HCT116 (cell line): ENCODE results near the gene CDK13. TPM values are rescaled to one million over a fixed set of nuclear protein-coding genes. Genes with fewer than 3 reads are reported as not detected.

Experiments
- ATAC-seq: fragments of 200-7000 bp; cut with Tn5 transposase; 2 replicates; pipeline ENCODE4 v1.9.1; 2020; ENCODE audit warnings: mild to moderate bottlenecking, moderate library complexity
- BruUV-seq: library from RNA; stranded (reverse); fragments of 400-500 nt; replicated peaks from 2 replicates; lab custom pipeline; 2021; lab: Mats Ljungman, UMichigan
- CTCF ChIA-PET: fragments of 300-600 bp; sonication (Branson Sonifier 250); formaldehyde crosslinking; loops from one replicate; lab custom pipeline; 2021; ENCODE audit warnings: antibody characterized with exemption; lab: Charles Lee
- POLR2A ChIA-PET: fragments of 300-600, 350-600 bp; sonication (Branson Sonifier 250); formaldehyde crosslinking; loops from one replicate; lab custom pipeline; 2021; ENCODE audit warnings: antibody characterized with exemption; lab: Charles Lee
- RAD21 ChIA-PET, 2 experiments: fragments of 300-600 bp; sonication (Branson Sonifier 250); formaldehyde crosslinking; loops; one replicate each; lab custom pipeline; 2023; ENCODE audit warnings: low total read pairs in 2 of 2; ENCODE audit not compliant: uncharacterized antibody in 2 of 2, unreplicated experiment in 2 of 2, low non-redundant PET in 1 of 2; lab: Charles Lee
- DNase-seq: peaks from one replicate; pipeline ENCODE4 v3.0.0-alpha.2; 2010; ENCODE audit warnings: low read depth, low spot score
- H2AFZ ChIP-seq: fragments of 200-600 bp; shearing (Covaris generic), sonication (generic); 2 replicates; pipeline ENCODE4 v1.6.1; 2017; ENCODE audit warnings: low read depth, mixed run types, mixed read lengths, antibody characterized with exemption, low read length; ENCODE audit not compliant: poor library complexity, severe bottlenecking
- H3K27ac ChIP-seq: 2 replicates; pipeline ENCODE4 v1.5.1; 2012; ENCODE audit warnings: low read depth, low read length
- H3K27me3 ChIP-seq: fragments of 200-600 bp; sonication (generic); 2 replicates; pipeline ENCODE4 v1.6.1; 2016; ENCODE audit warnings: mixed run types, low read length, mixed read lengths; ENCODE audit not compliant: insufficient read depth
- H3K36me3 ChIP-seq, 2 experiments: fragments of 200-500 bp in 1 of 2; fragments of 200-600 bp in 1 of 2; sonication (Bioruptor generic) in 1 of 2; sonication (generic) in 1 of 2; 2 replicates each; pipeline versions ENCODE4 v1.5.1 to v1.6.1; 2014 to 2016; ENCODE audit warnings: low read length in 2 of 2, inconsistent platforms in 1 of 2, mixed read lengths in 1 of 2, mixed run types in 1 of 2; ENCODE audit not compliant: insufficient read depth in 2 of 2, control insufficient read depth in 1 of 2
- H3K4me1 ChIP-seq, 2 experiments: fragments of 200-600 bp in 1 of 2; sonication (generic) in 1 of 2; 2 replicates each; pipeline versions ENCODE4 v1.5.1 to v1.6.1; 2012 to 2017; ENCODE audit warnings: low read length in 2 of 2, inconsistent platforms in 1 of 2, mild to moderate bottlenecking in 1 of 2, mixed read lengths in 1 of 2, mixed run types in 1 of 2, moderate library complexity in 1 of 2; ENCODE audit not compliant: insufficient read depth in 2 of 2, control insufficient read depth in 1 of 2
- H3K4me2 ChIP-seq: fragments of 200-600 bp; sonication (generic); 2 replicates; pipeline ENCODE4 v1.6.1; 2017; ENCODE audit warnings: mixed run types, low read length, mixed read lengths
- H3K4me3 ChIP-seq, 2 experiments: fragments of 200-600 bp in 1 of 2; sonication (generic) in 1 of 2; replicated peaks in 1 of 2; 2 replicates each; pipeline ENCODE4 v1.5.1; 2011 to 2016; ENCODE audit warnings: low read length in 2 of 2, control low read depth in 1 of 2, low read depth in 1 of 2, mild to moderate bottlenecking in 1 of 2, mixed read lengths in 1 of 2, mixed run types in 1 of 2
- H3K79me2 ChIP-seq: fragments of 200-600 bp; sonication (generic); 2 replicates; pipeline ENCODE4 v1.6.1; 2017; ENCODE audit warnings: mild to moderate bottlenecking, mixed run types, low read length, moderate library complexity, mixed read lengths; ENCODE audit not compliant: insufficient read depth
- H3K9ac ChIP-seq: fragments of 200-600 bp; sonication (generic); 2 replicates; pipeline ENCODE4 v1.6.1; 2016; ENCODE audit warnings: low read length, mixed read lengths
- H3K9me2 ChIP-seq: fragments of 200-600 bp; sonication (generic), shearing (Covaris generic); 2 replicates; pipeline ENCODE4 v1.6.1; 2017; ENCODE audit warnings: mixed run types, mild to moderate bottlenecking, moderate library complexity; ENCODE audit not compliant: insufficient read depth
- H3K9me3 ChIP-seq, 2 experiments: fragments of 200-500 bp in 1 of 2; fragments of 200-600 bp in 1 of 2; sonication (Bioruptor generic) in 1 of 2; sonication (generic) in 1 of 2; 2 replicates each; pipeline ENCODE4 v1.6.1; 2014 to 2017; ENCODE audit warnings: low read length in 2 of 2, mixed read lengths in 2 of 2, inconsistent platforms in 1 of 2, low read depth in 1 of 2, mild to moderate bottlenecking in 1 of 2, mixed run types in 1 of 2, moderate library complexity in 1 of 2; ENCODE audit not compliant: control insufficient read depth in 1 of 2, insufficient read depth in 1 of 2
- H4K20me1 ChIP-seq: fragments of 200-600 bp; sonication (generic), shearing (Covaris generic); 2 replicates; pipeline ENCODE4 v1.6.1; 2017; ENCODE audit warnings: mixed run types, mild to moderate bottlenecking, moderate library complexity; ENCODE audit not compliant: insufficient read depth
- CEBPB ChIP-seq: IDR thresholded peaks from 2 replicates; pipeline ENCODE4 v1.6.1; 2012; ENCODE audit warnings: low read depth
- EGR1 ChIP-seq: IDR thresholded peaks from 2 replicates; pipeline ENCODE4 v1.6.1; 2012; ENCODE audit warnings: low read depth
- EZH2phosphoT487 ChIP-seq: fragments of 200-600 bp; IDR thresholded peaks from 2 replicates; pipeline ENCODE4 v1.6.1; 2018; ENCODE audit warnings: antibody characterized with exemption, borderline replicate concordance
- FOSL1 ChIP-seq: IDR thresholded peaks from 2 replicates; pipeline ENCODE4 v1.6.1; 2012; ENCODE audit warnings: low read depth
- JUND ChIP-seq: IDR thresholded peaks from 2 replicates; pipeline ENCODE4 v1.6.1; 2012
- POLR2A ChIP-seq: IDR thresholded peaks from 2 replicates; pipeline ENCODE4 v1.7.0; 2011; ENCODE audit warnings: borderline replicate concordance; ENCODE audit not compliant: insufficient read depth, insufficient read length; ENCODE audit errors: extremely low read depth
- POLR2AphosphoS5 ChIP-seq: IDR thresholded peaks from 2 replicates; pipeline ENCODE4 v1.6.1; 2011; ENCODE audit warnings: mild to moderate bottlenecking, low read depth, low read length, moderate library complexity
- RAD21 ChIP-seq: IDR thresholded peaks from 2 replicates; pipeline ENCODE4 v1.6.1; 2012; ENCODE audit warnings: low read depth, mild to moderate bottlenecking
- SP1 ChIP-seq: IDR thresholded peaks from 2 replicates; pipeline ENCODE4 v1.6.1; 2012; ENCODE audit warnings: low read depth
- TCF7L2 ChIP-seq: IDR thresholded peaks from 2 replicates; pipeline ENCODE4 v1.7.0; 2011; ENCODE audit warnings: borderline replicate concordance, inconsistent platforms; ENCODE audit not compliant: insufficient read depth, insufficient read length; ENCODE audit errors: extremely low read depth
- YY1 ChIP-seq: IDR thresholded peaks from 2 replicates; pipeline ENCODE4 v1.6.1; 2011; ENCODE audit warnings: low read length, low read depth, moderate library complexity, mild to moderate bottlenecking; ENCODE audit not compliant: insufficient replicate concordance; ENCODE audit errors: extremely low read depth
- ZFX ChIP-seq: fragments of 450-650 bp; IDR thresholded peaks from 2 replicates; pipeline ENCODE4 v1.6.1; 2017
- ZNF274 ChIP-seq: fragments of 200-500 bp; sonication (Bioruptor generic); IDR thresholded peaks from 2 replicates; pipeline ENCODE4 v1.6.1; 2014; ENCODE audit warnings: mild to moderate bottlenecking, low read depth, low read length, inconsistent platforms
- intact Hi-C: fragments of 100-400 bp; cut with micrococcal nuclease; formaldehyde crosslinking; loops from 2 replicates; pipeline ENCODE4 v1.10.0; 2022
- total RNA-seq: library from RNA; stranded (reverse); gene quantifications from one replicate; pipeline ENCODE4 v1.2.1, GENCODE V29; 2021; ENCODE audit not compliant: unreplicated experiment
- TF ChIP-seq, protein P1 (sequence below): IDR thresholded peaks from 2 replicates; pipeline ENCODE4 v1.6.1; 2012; ENCODE audit warnings: low read depth
- TF ChIP-seq, protein P2 (sequence below): IDR thresholded peaks from 2 replicates; pipeline ENCODE4 v1.6.1; 2012
- TF ChIP-seq, protein P3 (sequence below): IDR thresholded peaks from 2 replicates; pipeline ENCODE4 v1.6.1; 2011; ENCODE audit warnings: mild to moderate bottlenecking, low read length, moderate library complexity; ENCODE audit not compliant: insufficient replicate concordance; ENCODE audit errors: extremely low read depth
- TF ChIP-seq, protein P4 (sequence below), 3 experiments: fragments of 200-600 bp in 1 of 3; sonication (generic) in 1 of 3; IDR thresholded peaks in 2 of 3; conservative IDR thresholded peaks in 1 of 3; 2 replicates each; pipeline ENCODE4 v1.5.1; 2012 to 2017; ENCODE audit warnings: low read depth in 2 of 3, low read length in 2 of 3, antibody characterized with exemption in 1 of 3, borderline replicate concordance in 1 of 3, control low read depth in 1 of 3, mild to moderate bottlenecking in 1 of 3, mixed read lengths in 1 of 3, mixed run types in 1 of 3, moderate library complexity in 1 of 3; ENCODE audit not compliant: insufficient read depth in 1 of 3

CDK13 gene
- total RNA-seq, 1 experiment from 2014 or later: 28.8 TPM

DNA sequence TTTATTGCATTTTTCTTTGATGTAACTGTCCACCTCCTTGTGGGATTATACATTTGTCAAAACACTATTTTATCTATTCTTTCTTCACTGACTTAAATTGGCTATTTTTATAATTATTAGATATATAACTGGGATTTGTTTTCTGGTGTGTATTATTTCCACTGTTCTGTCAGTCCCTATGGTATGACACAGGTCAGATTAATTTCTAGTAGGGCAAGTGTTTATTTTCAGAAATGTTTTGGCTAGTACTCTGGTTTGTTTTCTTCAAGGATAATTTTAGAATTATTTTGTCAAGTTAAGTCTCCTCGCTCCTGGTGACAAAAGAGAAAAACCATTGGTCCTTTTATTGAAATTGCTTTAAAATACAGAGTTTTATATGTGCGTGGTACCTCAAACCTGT lies 93.1 kb downstream of the CDK13 start:
- no peaks in the 10 kb centered on the region for H3K27me3 ChIP-seq
- POLR2A ChIA-PET: no interaction called here
- H3K4me2 ChIP-seq: no peak overlapping the region
- DNase-seq (no peak), ATAC-seq (no peak)
- RAD21 ChIA-PET: no interaction called here
- no peaks in the 10 kb centered on the region for H3K36me3 ChIP-seq
- CTCF ChIA-PET: no interaction called here
- H3K9me2 ChIP-seq: no peaks in the 10 kb centered on the region
- no peaks in the 10 kb centered on the region for H3K4me1 ChIP-seq
- TF ChIP-seq TCF7L2 (no peak), FOSL1 (no peak), POLR2A (no peak), ZFX (no peak), ZNF274 (no peak), JUND (no peak), YY1 (no peak), POLR2AphosphoS5 (no peak), CEBPB (no peak), EGR1 (no peak), SP1 (no peak), EZH2phosphoT487 (no peak), RAD21 (no peak)
- TF ChIP-seq, protein P1, sequence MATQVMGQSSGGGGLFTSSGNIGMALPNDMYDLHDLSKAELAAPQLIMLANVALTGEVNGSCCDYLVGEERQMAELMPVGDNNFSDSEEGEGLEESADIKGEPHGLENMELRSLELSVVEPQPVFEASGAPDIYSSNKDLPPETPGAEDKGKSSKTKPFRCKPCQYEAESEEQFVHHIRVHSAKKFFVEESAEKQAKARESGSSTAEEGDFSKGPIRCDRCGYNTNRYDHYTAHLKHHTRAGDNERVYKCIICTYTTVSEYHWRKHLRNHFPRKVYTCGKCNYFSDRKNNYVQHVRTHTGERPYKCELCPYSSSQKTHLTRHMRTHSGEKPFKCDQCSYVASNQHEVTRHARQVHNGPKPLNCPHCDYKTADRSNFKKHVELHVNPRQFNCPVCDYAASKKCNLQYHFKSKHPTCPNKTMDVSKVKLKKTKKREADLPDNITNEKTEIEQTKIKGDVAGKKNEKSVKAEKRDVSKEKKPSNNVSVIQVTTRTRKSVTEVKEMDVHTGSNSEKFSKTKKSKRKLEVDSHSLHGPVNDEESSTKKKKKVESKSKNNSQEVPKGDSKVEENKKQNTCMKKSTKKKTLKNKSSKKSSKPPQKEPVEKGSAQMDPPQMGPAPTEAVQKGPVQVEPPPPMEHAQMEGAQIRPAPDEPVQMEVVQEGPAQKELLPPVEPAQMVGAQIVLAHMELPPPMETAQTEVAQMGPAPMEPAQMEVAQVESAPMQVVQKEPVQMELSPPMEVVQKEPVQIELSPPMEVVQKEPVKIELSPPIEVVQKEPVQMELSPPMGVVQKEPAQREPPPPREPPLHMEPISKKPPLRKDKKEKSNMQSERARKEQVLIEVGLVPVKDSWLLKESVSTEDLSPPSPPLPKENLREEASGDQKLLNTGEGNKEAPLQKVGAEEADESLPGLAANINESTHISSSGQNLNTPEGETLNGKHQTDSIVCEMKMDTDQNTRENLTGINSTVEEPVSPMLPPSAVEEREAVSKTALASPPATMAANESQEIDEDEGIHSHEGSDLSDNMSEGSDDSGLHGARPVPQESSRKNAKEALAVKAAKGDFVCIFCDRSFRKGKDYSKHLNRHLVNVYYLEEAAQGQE: no peak
- TF ChIP-seq, protein P2, sequence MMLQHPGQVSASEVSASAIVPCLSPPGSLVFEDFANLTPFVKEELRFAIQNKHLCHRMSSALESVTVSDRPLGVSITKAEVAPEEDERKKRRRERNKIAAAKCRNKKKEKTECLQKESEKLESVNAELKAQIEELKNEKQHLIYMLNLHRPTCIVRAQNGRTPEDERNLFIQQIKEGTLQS: no peak
- TF ChIP-seq, protein P3, sequence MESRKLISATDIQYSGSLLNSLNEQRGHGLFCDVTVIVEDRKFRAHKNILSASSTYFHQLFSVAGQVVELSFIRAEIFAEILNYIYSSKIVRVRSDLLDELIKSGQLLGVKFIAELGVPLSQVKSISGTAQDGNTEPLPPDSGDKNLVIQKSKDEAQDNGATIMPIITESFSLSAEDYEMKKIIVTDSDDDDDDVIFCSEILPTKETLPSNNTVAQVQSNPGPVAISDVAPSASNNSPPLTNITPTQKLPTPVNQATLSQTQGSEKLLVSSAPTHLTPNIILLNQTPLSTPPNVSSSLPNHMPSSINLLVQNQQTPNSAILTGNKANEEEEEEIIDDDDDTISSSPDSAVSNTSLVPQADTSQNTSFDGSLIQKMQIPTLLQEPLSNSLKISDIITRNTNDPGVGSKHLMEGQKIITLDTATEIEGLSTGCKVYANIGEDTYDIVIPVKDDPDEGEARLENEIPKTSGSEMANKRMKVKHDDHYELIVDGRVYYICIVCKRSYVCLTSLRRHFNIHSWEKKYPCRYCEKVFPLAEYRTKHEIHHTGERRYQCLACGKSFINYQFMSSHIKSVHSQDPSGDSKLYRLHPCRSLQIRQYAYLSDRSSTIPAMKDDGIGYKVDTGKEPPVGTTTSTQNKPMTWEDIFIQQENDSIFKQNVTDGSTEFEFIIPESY: no peak
- TF ChIP-seq, protein P4, sequence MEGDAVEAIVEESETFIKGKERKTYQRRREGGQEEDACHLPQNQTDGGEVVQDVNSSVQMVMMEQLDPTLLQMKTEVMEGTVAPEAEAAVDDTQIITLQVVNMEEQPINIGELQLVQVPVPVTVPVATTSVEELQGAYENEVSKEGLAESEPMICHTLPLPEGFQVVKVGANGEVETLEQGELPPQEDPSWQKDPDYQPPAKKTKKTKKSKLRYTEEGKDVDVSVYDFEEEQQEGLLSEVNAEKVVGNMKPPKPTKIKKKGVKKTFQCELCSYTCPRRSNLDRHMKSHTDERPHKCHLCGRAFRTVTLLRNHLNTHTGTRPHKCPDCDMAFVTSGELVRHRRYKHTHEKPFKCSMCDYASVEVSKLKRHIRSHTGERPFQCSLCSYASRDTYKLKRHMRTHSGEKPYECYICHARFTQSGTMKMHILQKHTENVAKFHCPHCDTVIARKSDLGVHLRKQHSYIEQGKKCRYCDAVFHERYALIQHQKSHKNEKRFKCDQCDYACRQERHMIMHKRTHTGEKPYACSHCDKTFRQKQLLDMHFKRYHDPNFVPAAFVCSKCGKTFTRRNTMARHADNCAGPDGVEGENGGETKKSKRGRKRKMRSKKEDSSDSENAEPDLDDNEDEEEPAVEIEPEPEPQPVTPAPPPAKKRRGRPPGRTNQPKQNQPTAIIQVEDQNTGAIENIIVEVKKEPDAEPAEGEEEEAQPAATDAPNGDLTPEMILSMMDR (IDR thresholded peaks at IDR 0.05 in 2 of 3, conservative IDR thresholded peaks at IDR 0.05 in 1 of 3; ENCODE audit: borderline replicate concordance in 1 of 3, insufficient read depth in 1 of 3, low read depth in 2 of 3, low read length in 2 of 3): no peak
- H3K9me3 ChIP-seq: no peaks in the 10 kb centered on the region
- no peaks in the 10 kb centered on the region for H4K20me1 ChIP-seq
- H3K4me3 ChIP-seq: no peak overlapping the region
- no peaks in the 10 kb centered on the region for H3K79me2 ChIP-seq
- no peak overlapping the region for H2AFZ ChIP-seq
- no peak overlapping the region for H3K27ac ChIP-seq
- intact Hi-C loops: no loop called here
- no TSS peak for BruUV-seq
- no peak overlapping the region for H3K9ac ChIP-seq
